GM12878 (cell line): ENCODE data around the gene FAM89A.

Experiments used
- BHLHE40 ChIP-seq, 2 experiments: fragments of 450-650 bp in 1 of 2; IDR thresholded peaks; 2 replicates each; pipeline ENCODE4 v1.6.1; 2011 to 2017; ENCODE audit warnings: low read depth in 2 of 2, borderline replicate concordance in 1 of 2, improper control_type of control experiment in 1 of 2, low read length in 1 of 2, mild to moderate bottlenecking in 1 of 2
- EP300 ChIP-seq, 2 experiments: fragments of 150-350 bp in 1 of 2; IDR thresholded peaks; 2 replicates each; pipeline ENCODE4 v1.6.1; 2011 to 2012; ENCODE audit warnings: low read depth in 2 of 2, low read length in 2 of 2, borderline replicate concordance in 1 of 2, improper control_type of control experiment in 1 of 2, inconsistent platforms in 1 of 2; ENCODE audit not compliant: control insufficient read depth in 1 of 2
- IKZF1 ChIP-seq: fragments of 450-650 bp; conservative IDR thresholded peaks from 2 replicates; pipeline ENCODE4 v1.6.1; 2017; ENCODE audit warnings: antibody characterized with exemption, mild to moderate bottlenecking
- NR2C2 ChIP-seq: IDR thresholded peaks from 2 replicates; pipeline ENCODE4 v1.6.1; 2011; ENCODE audit warnings: borderline replicate concordance, low read depth; ENCODE audit not compliant: control insufficient read depth, insufficient read length
- POLR2AphosphoS5 ChIP-seq: IDR thresholded peaks from 2 replicates; pipeline ENCODE4 v1.6.1; 2011; ENCODE audit warnings: mild to moderate bottlenecking, low read length, inconsistent platforms
- SIN3A ChIP-seq: IDR thresholded peaks from 2 replicates; pipeline ENCODE4 v1.6.1; 2012; ENCODE audit warnings: low read depth, low read length, improper control_type of control experiment
- STAT1 ChIP-seq: fragments of 450-650 bp; conservative IDR thresholded peaks from 2 replicates; pipeline ENCODE4 v1.6.1; 2014; ENCODE audit warnings: antibody characterized with exemption, mild to moderate bottlenecking
- TAF1 ChIP-seq: IDR thresholded peaks from 2 replicates; pipeline ENCODE4 v1.6.1; 2011; ENCODE audit warnings: mild to moderate bottlenecking, low read depth, low read length, borderline replicate concordance
- TF ChIP-seq, protein P1 (sequence below), 3 experiments: IDR thresholded peaks in 2 of 3; conservative IDR thresholded peaks in 1 of 3; 2 replicates each; pipeline ENCODE4 v1.5.1; 2011; ENCODE audit warnings: low read depth in 3 of 3, low read length in 3 of 3, mild to moderate bottlenecking in 3 of 3, control low read depth in 2 of 3, moderate library complexity in 2 of 3, inconsistent platforms in 1 of 3, mixed read lengths in 1 of 3; ENCODE audit not compliant: control insufficient read depth in 2 of 3, insufficient read depth in 1 of 3; ENCODE audit errors: extremely low read depth in 1 of 3
- TF ChIP-seq, protein P2 (sequence below): IDR thresholded peaks from 2 replicates; pipeline ENCODE4 v1.6.1; 2012; ENCODE audit warnings: mild to moderate bottlenecking, low read depth, low read length
- TF ChIP-seq, protein P3 (sequence below): IDR thresholded peaks from 2 replicates; pipeline ENCODE4 v1.6.1; 2012; ENCODE audit warnings: low read length, inconsistent platforms

DNA sequence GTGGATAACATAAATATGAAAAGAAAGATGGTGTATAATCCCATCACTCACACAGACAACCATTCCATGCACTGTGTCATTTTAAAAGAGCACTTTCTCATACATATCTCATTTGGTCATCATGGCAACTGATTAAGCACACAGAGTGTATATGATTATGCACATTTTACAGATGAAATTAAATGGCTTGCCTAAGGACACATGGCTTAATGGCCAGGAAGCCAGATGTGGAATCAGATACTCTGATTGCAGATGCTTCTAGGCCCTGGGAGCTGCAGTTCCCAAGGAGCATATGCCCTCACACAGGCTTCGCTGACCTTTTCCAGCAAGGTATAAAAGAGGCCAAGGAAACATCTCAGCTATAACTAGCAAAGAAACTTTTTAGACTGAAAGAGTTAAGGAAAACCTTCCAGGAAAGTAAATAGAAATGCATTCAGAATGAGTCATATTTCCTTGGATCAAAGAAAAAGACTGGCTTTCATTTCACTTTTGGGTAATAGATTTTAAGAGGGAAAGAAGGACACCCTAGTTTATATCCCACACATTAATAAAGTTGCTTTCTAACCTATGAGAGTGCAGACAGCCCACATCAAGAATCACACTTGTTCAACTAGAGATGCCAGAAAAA lies 19.6 kb upstream of the FAM89A start:
- TF ChIP-seq, protein P1, sequence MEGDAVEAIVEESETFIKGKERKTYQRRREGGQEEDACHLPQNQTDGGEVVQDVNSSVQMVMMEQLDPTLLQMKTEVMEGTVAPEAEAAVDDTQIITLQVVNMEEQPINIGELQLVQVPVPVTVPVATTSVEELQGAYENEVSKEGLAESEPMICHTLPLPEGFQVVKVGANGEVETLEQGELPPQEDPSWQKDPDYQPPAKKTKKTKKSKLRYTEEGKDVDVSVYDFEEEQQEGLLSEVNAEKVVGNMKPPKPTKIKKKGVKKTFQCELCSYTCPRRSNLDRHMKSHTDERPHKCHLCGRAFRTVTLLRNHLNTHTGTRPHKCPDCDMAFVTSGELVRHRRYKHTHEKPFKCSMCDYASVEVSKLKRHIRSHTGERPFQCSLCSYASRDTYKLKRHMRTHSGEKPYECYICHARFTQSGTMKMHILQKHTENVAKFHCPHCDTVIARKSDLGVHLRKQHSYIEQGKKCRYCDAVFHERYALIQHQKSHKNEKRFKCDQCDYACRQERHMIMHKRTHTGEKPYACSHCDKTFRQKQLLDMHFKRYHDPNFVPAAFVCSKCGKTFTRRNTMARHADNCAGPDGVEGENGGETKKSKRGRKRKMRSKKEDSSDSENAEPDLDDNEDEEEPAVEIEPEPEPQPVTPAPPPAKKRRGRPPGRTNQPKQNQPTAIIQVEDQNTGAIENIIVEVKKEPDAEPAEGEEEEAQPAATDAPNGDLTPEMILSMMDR (IDR thresholded peaks at IDR 0.05 in 2 of 3, conservative IDR thresholded peaks at IDR 0.05 in 1 of 3; ENCODE audit: control insufficient read depth in 2 of 3, extremely low read depth in 1 of 3, insufficient read depth in 1 of 3, low read depth in 3 of 3, low read length in 3 of 3) = no peak
- TF ChIP-seq, protein P2, sequence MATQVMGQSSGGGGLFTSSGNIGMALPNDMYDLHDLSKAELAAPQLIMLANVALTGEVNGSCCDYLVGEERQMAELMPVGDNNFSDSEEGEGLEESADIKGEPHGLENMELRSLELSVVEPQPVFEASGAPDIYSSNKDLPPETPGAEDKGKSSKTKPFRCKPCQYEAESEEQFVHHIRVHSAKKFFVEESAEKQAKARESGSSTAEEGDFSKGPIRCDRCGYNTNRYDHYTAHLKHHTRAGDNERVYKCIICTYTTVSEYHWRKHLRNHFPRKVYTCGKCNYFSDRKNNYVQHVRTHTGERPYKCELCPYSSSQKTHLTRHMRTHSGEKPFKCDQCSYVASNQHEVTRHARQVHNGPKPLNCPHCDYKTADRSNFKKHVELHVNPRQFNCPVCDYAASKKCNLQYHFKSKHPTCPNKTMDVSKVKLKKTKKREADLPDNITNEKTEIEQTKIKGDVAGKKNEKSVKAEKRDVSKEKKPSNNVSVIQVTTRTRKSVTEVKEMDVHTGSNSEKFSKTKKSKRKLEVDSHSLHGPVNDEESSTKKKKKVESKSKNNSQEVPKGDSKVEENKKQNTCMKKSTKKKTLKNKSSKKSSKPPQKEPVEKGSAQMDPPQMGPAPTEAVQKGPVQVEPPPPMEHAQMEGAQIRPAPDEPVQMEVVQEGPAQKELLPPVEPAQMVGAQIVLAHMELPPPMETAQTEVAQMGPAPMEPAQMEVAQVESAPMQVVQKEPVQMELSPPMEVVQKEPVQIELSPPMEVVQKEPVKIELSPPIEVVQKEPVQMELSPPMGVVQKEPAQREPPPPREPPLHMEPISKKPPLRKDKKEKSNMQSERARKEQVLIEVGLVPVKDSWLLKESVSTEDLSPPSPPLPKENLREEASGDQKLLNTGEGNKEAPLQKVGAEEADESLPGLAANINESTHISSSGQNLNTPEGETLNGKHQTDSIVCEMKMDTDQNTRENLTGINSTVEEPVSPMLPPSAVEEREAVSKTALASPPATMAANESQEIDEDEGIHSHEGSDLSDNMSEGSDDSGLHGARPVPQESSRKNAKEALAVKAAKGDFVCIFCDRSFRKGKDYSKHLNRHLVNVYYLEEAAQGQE = no peak
- TF ChIP-seq, protein P3, sequence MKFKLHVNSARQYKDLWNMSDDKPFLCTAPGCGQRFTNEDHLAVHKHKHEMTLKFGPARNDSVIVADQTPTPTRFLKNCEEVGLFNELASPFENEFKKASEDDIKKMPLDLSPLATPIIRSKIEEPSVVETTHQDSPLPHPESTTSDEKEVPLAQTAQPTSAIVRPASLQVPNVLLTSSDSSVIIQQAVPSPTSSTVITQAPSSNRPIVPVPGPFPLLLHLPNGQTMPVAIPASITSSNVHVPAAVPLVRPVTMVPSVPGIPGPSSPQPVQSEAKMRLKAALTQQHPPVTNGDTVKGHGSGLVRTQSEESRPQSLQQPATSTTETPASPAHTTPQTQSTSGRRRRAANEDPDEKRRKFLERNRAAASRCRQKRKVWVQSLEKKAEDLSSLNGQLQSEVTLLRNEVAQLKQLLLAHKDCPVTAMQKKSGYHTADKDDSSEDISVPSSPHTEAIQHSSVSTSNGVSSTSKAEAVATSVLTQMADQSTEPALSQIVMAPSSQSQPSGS = no peak
- TF ChIP-seq NR2C2 = no peak
- TF ChIP-seq TAF1 = no peak
- TF ChIP-seq BHLHE40 (IDR thresholded peaks at IDR 0.05; ENCODE audit: borderline replicate concordance in 1 of 2, low read depth in 2 of 2, low read length in 1 of 2) = no peak
- no peak for TF ChIP-seq IKZF1
- no peak for TF ChIP-seq EP300 (IDR thresholded peaks at IDR 0.05; ENCODE audit: borderline replicate concordance in 1 of 2, control insufficient read depth in 1 of 2, low read depth in 2 of 2, low read length in 2 of 2)
- no peak for TF ChIP-seq STAT1
- TF ChIP-seq SIN3A = no peak
- no peak for TF ChIP-seq POLR2AphosphoS5
